GM12878 (cell line): ENCODE results near the gene NACA2. TPM values are rescaled to one million over a fixed set of nuclear protein-coding genes. Genes with fewer than 3 reads are reported as not detected.
A peak's percentile ranks its signal among the peaks of the same experiment; 100 is the strongest.

Experiments
- ATAC-seq: fragments of 200-7000 bp; cut with Tn5 transposase; 3 replicates; pipeline ENCODE4 v1.9.1; 2020; ENCODE audit warnings: mild to moderate bottlenecking, moderate library complexity
- BruUV-seq: library from RNA; stranded (reverse); fragments of 400-500 nt; replicated peaks from 2 replicates; lab custom pipeline; 2021; lab: Mats Ljungman, UMichigan
- CTCF ChIA-PET: fragments of 300-600 bp; sonication (Branson Sonifier 250); formaldehyde crosslinking; extraction: SDS; loops from one replicate; lab custom pipeline; 2021; ENCODE audit warnings: inconsistent platforms; lab: Yijun Ruan, JAX
- POLR2A ChIA-PET: fragments of 350-600 bp; formaldehyde crosslinking; extraction: SDS; loops from one replicate; lab custom pipeline; 2021; ENCODE audit warnings: inconsistent platforms; lab: Charles Lee
- RAD21 ChIA-PET: fragments of 300-600 bp; sonication (Branson Sonifier 250); formaldehyde crosslinking; loops from one replicate; lab custom pipeline; 2023; ENCODE audit warnings: antibody characterized with exemption; ENCODE audit not compliant: unreplicated experiment; lab: Charles Lee
- SMC1A ChIA-PET: fragments of 300-600 bp; sonication (Branson Sonifier 250); formaldehyde crosslinking; loops from one replicate; lab custom pipeline; 2023; ENCODE audit not compliant: unreplicated experiment, uncharacterized antibody; lab: Charles Lee
- DNase-seq: peaks from one replicate; pipeline ENCODE4 v3.0.0-alpha.2; 2011; ENCODE audit warnings: low read depth, low spot score
- FAIRE-seq: peaks from 3 replicates; lab custom pipeline; 2011; peaks lifted over from hg19 to GRCh38; lab: Jason Lieb, UNC
- H2AFZ ChIP-seq: 2 replicates; pipeline ENCODE4 v1.6.0; 2011; ENCODE audit warnings: low read depth, low read length, control low read depth; ENCODE audit not compliant: control insufficient read depth
- H3K27ac ChIP-seq: 2 replicates; pipeline ENCODE4 v1.5.1; 2011; ENCODE audit warnings: control low read depth; ENCODE audit not compliant: control insufficient read depth, insufficient read depth
- H3K27me3 ChIP-seq, 2 experiments: replicated peaks in 1 of 2; 2 replicates each; pipeline versions ENCODE4 v1.6.0 to v1.6.1; 2011; ENCODE audit warnings: low read length in 1 of 2; ENCODE audit not compliant: control insufficient read depth in 2 of 2, insufficient read depth in 2 of 2
- H3K36me3 ChIP-seq, 2 experiments: 2 replicates each; pipeline ENCODE4 v1.5.1; 2011; ENCODE audit warnings: low read length in 1 of 2; ENCODE audit not compliant: control insufficient read depth in 2 of 2, insufficient read depth in 2 of 2
- H3K4me1 ChIP-seq: 2 replicates; pipeline ENCODE4 v1.6.1; 2011; ENCODE audit warnings: mild to moderate bottlenecking, low read length, moderate library complexity, mixed read lengths; ENCODE audit not compliant: control insufficient read depth, insufficient read depth
- H3K4me2 ChIP-seq: 2 replicates; pipeline ENCODE4 v1.6.0; 2011; ENCODE audit warnings: control low read depth; ENCODE audit not compliant: control insufficient read depth, insufficient read depth
- H3K4me3 ChIP-seq: fragments of 200-600 bp; sonication (generic); 2 replicates; pipeline ENCODE4 v1.5.1; 2016
- H3K79me2 ChIP-seq: 2 replicates; pipeline ENCODE4 v1.6.0; 2011; ENCODE audit warnings: low read length; ENCODE audit not compliant: control insufficient read depth, insufficient read depth
- H3K9ac ChIP-seq: 2 replicates; pipeline ENCODE4 v1.8.0; 2011; ENCODE audit warnings: low read length, control low read depth, mixed read lengths; ENCODE audit not compliant: control insufficient read depth, insufficient read depth
- H3K9me3 ChIP-seq: replicated peaks from 3 replicates; pipeline ENCODE4 v1.5.1; 2011; ENCODE audit warnings: mild to moderate bottlenecking, low read length; ENCODE audit not compliant: control insufficient read depth, insufficient read depth
- H4K20me1 ChIP-seq: 2 replicates; pipeline ENCODE4 v1.6.0; 2011; ENCODE audit not compliant: control insufficient read depth, insufficient read depth
- ETV6 ChIP-seq, 2 experiments: fragments of 450-650 bp in 1 of 2; IDR thresholded peaks in 1 of 2; conservative IDR thresholded peaks in 1 of 2; 2 replicates each; pipeline ENCODE4 v1.6.1; 2014; ENCODE audit warnings: antibody characterized with exemption in 1 of 2, borderline replicate concordance in 1 of 2, low read depth in 1 of 2, mild to moderate bottlenecking in 1 of 2, moderate library complexity in 1 of 2
- KDM1A ChIP-seq: fragments of 200-600 bp; sonication (generic); IDR thresholded peaks from 2 replicates; pipeline ENCODE4 v1.6.1; 2016; ENCODE audit warnings: borderline replicate concordance
- NFXL1 ChIP-seq: fragments of 450-650 bp; IDR thresholded peaks from 2 replicates; pipeline ENCODE4 v1.6.1; 2017; ENCODE audit warnings: antibody characterized with exemption, mild to moderate bottlenecking, borderline replicate concordance
- NFYB ChIP-seq: IDR thresholded peaks from 2 replicates; pipeline ENCODE4 v1.6.1; 2011; ENCODE audit warnings: low read depth, mild to moderate bottlenecking, low read length, improper control_type of control experiment, moderate library complexity; ENCODE audit not compliant: insufficient read depth
- POLR2A ChIP-seq: IDR thresholded peaks from 2 replicates; pipeline ENCODE4 v1.6.1; 2011; ENCODE audit warnings: low read depth, mild to moderate bottlenecking, low read length
- SKIL ChIP-seq: fragments of 450-650 bp; IDR thresholded peaks from 2 replicates; pipeline ENCODE4 v1.6.1; 2017; ENCODE audit warnings: mild to moderate bottlenecking, low read depth, inconsistent platforms; ENCODE audit not compliant: poor library complexity, severe bottlenecking
- TAF1 ChIP-seq: IDR thresholded peaks from 2 replicates; pipeline ENCODE4 v1.6.1; 2011; ENCODE audit warnings: mild to moderate bottlenecking, low read depth, low read length, borderline replicate concordance
- WGBS: methylation state at CpG from one replicate; pipeline ENCODE4 v1.1.6; 2016; ENCODE audit warnings: low lambda C conversion rate; ENCODE audit not compliant: insufficient replicate concordance, insufficient coverage; ENCODE audit errors: missing lambda C conversion rate; 5-methylcytosine and 5-hydroxymethylcytosine counted together
- in situ Hi-C: fragments of 300-500 bp; cut with MboI; formaldehyde crosslinking; loops from 9 replicates; pipeline ENCODE4 v1.14.3; 2018; ENCODE audit warnings: mixed read lengths
- intact Hi-C: fragments of 100-400 bp; cut with micrococcal nuclease; formaldehyde crosslinking; loops from one replicate; pipeline ENCODE4 v1.14.2; 2022; ENCODE audit not compliant: unreplicated experiment
- polyA plus RNA-seq, 11 experiments: library from polyadenylated mRNA; depleted of rRNA in 4 of 11; unstranded in 6 of 11; stranded (reverse) in 5 of 11; fragments of >200 nt; fragmentation: Nextera tagmentation in 4 of 11; fragmentation: Illumina TruSeq in 1 of 11; extraction: Ambion mirVana in 4 of 11; extraction: Trizol in 1 of 11; gene quantifications; 1 replicate in 1 of 11; 2 replicates in 10 of 11; pipeline versions ENCODE4 v1.2.1 to v1.2.3, GENCODE V29; 2011 to 2016; ENCODE audit warnings: inconsistent platforms in 2 of 11, missing spikeins in 2 of 11, low read depth in 1 of 11
- total RNA-seq, 4 experiments: library from RNA; depleted of rRNA in 3 of 4; stranded (reverse); fragments of >200 nt in 3 of 4; fragmentation: Illumina TruSeq in 1 of 4; extraction: Trizol in 1 of 4; gene quantifications; 2 replicates each; pipeline versions ENCODE4 v1.2.1 to v1.2.3, GENCODE V29; 2013 to 2021

NACA2 gene
- total and polyA plus RNA-seq, 10 of the 15 experiments (the other 5 are each of a cell fraction or from before 2014, with no cell fraction given): 0.16 to 0.68 (median 0.36) TPM; not detected in 4

DNA sequence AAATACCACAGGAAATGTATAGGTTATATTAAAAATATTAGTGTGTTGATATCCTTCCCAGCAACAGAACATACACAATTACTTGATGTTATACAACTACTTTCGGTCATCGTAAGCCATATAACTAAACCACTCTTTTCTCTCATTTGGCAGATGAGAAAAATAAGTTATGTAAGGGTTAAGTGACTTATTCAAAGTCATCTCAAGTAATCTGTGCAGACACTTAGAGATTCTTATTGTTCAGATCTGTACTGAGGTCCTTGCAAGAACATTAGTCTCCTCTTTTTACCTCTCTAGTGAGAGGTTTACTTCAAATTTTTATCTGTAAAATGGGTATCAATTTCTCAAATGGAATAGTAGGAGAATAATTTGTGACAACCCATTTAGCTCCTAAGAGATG is 15.0 kb downstream of the NACA2 start:
- CTCF ChIA-PET: interaction anchor here (1.0 kb wide), 2 partner anchors 22 to 261 kb away, joined by 3 read pairs; no protein-coding TSS in a partner anchor
- H3K9me3 ChIP-seq: no peaks in the 10 kb centered on the region
- no peaks in the 10 kb centered on the region for H3K79me2 ChIP-seq
- RAD21 ChIA-PET: no interaction called here
- no peak for ATAC-seq
- no peaks in the 10 kb centered on the region for H3K4me1 ChIP-seq
- intact Hi-C loops (no loop called here), in situ Hi-C loops (no loop called here)
- no peaks in the 10 kb centered on the region for H3K36me3 ChIP-seq
- H2AFZ ChIP-seq: no peak overlapping the region
- H4K20me1 ChIP-seq: no peaks in the 10 kb centered on the region
- no peak overlapping the region for H3K4me2 ChIP-seq
- H3K27ac ChIP-seq: no peak overlapping the region
- no peak for DNase-seq
- no peak for FAIRE-seq
- SMC1A ChIA-PET: interaction anchor here (0.9 to 1.0 kb wide), 3 partner anchors 29 to 855 kb away, joined by 3 to 4 read pairs (median 3); no protein-coding TSS in a partner anchor
- no TSS peak for BruUV-seq
- H3K9ac ChIP-seq: no peak overlapping the region
- TF ChIP-seq KDM1A (no peak), NFYB (no peak)
- no peaks in the 10 kb centered on the region; a peak in 1 of 4 replicates for H3K27me3 ChIP-seq
- WGBS: 75% methylated on average over 2 of the region's 2 CpGs
- POLR2A ChIA-PET: no interaction called here
- no peak overlapping the region for H3K4me3 ChIP-seq

DNA sequence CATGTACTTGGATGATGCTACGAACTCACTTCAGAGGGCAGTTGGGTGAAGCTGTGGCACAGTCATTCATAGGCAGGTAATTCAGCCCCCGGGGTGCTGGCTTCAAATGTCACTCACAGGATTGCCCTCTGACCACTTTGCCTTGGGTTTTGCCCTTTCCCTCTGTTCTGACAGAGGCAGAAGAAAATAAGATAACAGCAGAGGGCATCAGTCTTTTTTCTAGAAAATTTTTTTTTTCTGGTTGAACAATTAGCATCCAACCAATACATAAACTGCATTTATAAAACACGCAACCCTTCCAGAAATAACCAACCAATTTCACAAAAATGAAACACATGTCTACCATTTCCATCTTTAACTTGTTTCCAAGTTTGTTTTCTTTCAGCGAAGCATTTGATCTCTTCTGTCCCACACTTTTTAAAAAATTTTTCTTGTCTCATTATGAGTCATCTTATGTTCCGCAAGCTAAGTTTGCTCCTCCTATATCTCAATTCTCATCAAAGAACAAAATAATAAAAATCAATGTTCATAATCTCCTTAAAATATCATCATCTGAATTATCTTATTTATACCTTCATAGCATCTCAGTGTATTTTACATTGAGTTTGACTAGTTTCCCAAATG is 15.6 kb downstream of the NACA2 start:
- Histone ChIP-seq H3K4me1 (no peaks in the 10 kb centered on the region), H3K9me3 (no peaks in the 10 kb centered on the region), H4K20me1 (no peaks in the 10 kb centered on the region), H2AFZ (no peak overlapping the region), H3K9ac (no peak overlapping the region), H3K36me3 (no peaks in the 10 kb centered on the region), H3K4me3 (no peak overlapping the region), H3K27ac (no peak overlapping the region), H3K27me3 (no peaks in the 10 kb centered on the region; a peak in 1 of 4 replicates), H3K79me2 (no peaks in the 10 kb centered on the region)
- ATAC-seq (no peak), DNase-seq (no peak), FAIRE-seq (no peak)
- CTCF ChIA-PET: interaction anchor here (0.5 to 1.2 kb wide), 4 partner anchors 13 to 261 kb away, joined by 3 read pairs; no protein-coding TSS in a partner anchor
- RAD21 ChIA-PET: no interaction called here
- BruUV-seq: no TSS peak
- intact Hi-C loops: no loop called here
- 7% methylated on average over 5 of the region's 5 CpGs for WGBS
- SMC1A ChIA-PET: interaction anchor here (1.0 to 1.4 kb wide), 2 partner anchors 39 to 68 kb away, joined by 3 read pairs; no protein-coding TSS in a partner anchor
- in situ Hi-C loops: no loop called here
- POLR2A ChIA-PET: no interaction called here
- TF ChIP-seq SKIL (no peak), TAF1 (no peak), NFXL1 (0 out of 2 replicates have a peak, but pooled peaks have one; percentile 7), POLR2A (no peak), ETV6 (conservative IDR thresholded peaks at IDR 0.05 in 1 of 2, IDR thresholded peaks at IDR 0.05 in 1 of 2; ENCODE audit: borderline replicate concordance in 1 of 2, low read depth in 1 of 2) (peak in 1 of 2 experiments; percentile 35; a peak in 1 of 4 replicates)
- TF ChIP-seq, all 136 proteins: peak for 2
- H3K4me2 ChIP-seq: no peak overlapping the region
